ENCODE data around the gene LY6G6D. TPM values are rescaled to one million over a fixed set of nuclear protein-coding genes. Genes with fewer than 3 reads are reported as not detected.

LY6G6D gene
- total and polyA plus RNA-seq, 4 donors, result not detected

- no peak for TF ChIP-seq TAF1 (conservative IDR thresholded peaks at IDR 0.05)
- TF ChIP-seq, protein P1, sequence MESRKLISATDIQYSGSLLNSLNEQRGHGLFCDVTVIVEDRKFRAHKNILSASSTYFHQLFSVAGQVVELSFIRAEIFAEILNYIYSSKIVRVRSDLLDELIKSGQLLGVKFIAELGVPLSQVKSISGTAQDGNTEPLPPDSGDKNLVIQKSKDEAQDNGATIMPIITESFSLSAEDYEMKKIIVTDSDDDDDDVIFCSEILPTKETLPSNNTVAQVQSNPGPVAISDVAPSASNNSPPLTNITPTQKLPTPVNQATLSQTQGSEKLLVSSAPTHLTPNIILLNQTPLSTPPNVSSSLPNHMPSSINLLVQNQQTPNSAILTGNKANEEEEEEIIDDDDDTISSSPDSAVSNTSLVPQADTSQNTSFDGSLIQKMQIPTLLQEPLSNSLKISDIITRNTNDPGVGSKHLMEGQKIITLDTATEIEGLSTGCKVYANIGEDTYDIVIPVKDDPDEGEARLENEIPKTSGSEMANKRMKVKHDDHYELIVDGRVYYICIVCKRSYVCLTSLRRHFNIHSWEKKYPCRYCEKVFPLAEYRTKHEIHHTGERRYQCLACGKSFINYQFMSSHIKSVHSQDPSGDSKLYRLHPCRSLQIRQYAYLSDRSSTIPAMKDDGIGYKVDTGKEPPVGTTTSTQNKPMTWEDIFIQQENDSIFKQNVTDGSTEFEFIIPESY (IDR thresholded peaks at IDR 0.05), result no peak
- TF ChIP-seq SP1 (IDR thresholded peaks at IDR 0.05), result no peak
- TF ChIP-seq EGR1 (IDR thresholded peaks at IDR 0.05; ENCODE audit: low read depth in 2 of 2), result no peak
- TF ChIP-seq RAD21 (IDR thresholded peaks at IDR 0.05), result no peak
- TF ChIP-seq GABPA (IDR thresholded peaks at IDR 0.05 in 1 of 2, conservative IDR thresholded peaks at IDR 0.05 in 1 of 2), result no peak
- TF ChIP-seq YY1 (IDR thresholded peaks at IDR 0.05), result no peak
- TF ChIP-seq, protein P2, sequence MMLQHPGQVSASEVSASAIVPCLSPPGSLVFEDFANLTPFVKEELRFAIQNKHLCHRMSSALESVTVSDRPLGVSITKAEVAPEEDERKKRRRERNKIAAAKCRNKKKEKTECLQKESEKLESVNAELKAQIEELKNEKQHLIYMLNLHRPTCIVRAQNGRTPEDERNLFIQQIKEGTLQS (IDR thresholded peaks at IDR 0.05), result no peak
- no peak for TF ChIP-seq FOXA1 (IDR thresholded peaks at IDR 0.05)
- no peak for TF ChIP-seq HNF4A (conservative IDR thresholded peaks at IDR 0.05)
- no peak for TF ChIP-seq RXRA (IDR thresholded peaks at IDR 0.05)
- no peak for TF ChIP-seq MAX (IDR thresholded peaks at IDR 0.05)
- no peak for TF ChIP-seq JUND (IDR thresholded peaks at IDR 0.05)
- no peak for TF ChIP-seq HNF4G (IDR thresholded peaks at IDR 0.05)
- TF ChIP-seq, protein P3, sequence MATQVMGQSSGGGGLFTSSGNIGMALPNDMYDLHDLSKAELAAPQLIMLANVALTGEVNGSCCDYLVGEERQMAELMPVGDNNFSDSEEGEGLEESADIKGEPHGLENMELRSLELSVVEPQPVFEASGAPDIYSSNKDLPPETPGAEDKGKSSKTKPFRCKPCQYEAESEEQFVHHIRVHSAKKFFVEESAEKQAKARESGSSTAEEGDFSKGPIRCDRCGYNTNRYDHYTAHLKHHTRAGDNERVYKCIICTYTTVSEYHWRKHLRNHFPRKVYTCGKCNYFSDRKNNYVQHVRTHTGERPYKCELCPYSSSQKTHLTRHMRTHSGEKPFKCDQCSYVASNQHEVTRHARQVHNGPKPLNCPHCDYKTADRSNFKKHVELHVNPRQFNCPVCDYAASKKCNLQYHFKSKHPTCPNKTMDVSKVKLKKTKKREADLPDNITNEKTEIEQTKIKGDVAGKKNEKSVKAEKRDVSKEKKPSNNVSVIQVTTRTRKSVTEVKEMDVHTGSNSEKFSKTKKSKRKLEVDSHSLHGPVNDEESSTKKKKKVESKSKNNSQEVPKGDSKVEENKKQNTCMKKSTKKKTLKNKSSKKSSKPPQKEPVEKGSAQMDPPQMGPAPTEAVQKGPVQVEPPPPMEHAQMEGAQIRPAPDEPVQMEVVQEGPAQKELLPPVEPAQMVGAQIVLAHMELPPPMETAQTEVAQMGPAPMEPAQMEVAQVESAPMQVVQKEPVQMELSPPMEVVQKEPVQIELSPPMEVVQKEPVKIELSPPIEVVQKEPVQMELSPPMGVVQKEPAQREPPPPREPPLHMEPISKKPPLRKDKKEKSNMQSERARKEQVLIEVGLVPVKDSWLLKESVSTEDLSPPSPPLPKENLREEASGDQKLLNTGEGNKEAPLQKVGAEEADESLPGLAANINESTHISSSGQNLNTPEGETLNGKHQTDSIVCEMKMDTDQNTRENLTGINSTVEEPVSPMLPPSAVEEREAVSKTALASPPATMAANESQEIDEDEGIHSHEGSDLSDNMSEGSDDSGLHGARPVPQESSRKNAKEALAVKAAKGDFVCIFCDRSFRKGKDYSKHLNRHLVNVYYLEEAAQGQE (IDR thresholded peaks at IDR 0.05), result no peak
- no peak for TF ChIP-seq FOXA2 (IDR thresholded peaks at IDR 0.05)
- TF ChIP-seq NR2F2 (IDR thresholded peaks at IDR 0.05), result no peak
- TF ChIP-seq, protein P4, sequence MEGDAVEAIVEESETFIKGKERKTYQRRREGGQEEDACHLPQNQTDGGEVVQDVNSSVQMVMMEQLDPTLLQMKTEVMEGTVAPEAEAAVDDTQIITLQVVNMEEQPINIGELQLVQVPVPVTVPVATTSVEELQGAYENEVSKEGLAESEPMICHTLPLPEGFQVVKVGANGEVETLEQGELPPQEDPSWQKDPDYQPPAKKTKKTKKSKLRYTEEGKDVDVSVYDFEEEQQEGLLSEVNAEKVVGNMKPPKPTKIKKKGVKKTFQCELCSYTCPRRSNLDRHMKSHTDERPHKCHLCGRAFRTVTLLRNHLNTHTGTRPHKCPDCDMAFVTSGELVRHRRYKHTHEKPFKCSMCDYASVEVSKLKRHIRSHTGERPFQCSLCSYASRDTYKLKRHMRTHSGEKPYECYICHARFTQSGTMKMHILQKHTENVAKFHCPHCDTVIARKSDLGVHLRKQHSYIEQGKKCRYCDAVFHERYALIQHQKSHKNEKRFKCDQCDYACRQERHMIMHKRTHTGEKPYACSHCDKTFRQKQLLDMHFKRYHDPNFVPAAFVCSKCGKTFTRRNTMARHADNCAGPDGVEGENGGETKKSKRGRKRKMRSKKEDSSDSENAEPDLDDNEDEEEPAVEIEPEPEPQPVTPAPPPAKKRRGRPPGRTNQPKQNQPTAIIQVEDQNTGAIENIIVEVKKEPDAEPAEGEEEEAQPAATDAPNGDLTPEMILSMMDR (IDR thresholded peaks at IDR 0.05; ENCODE audit: low read depth, low read length, missing input control), result no peak
- H3K27ac ChIP-seq (ENCODE audit: low read depth in 1 of 2, low read length in 2 of 2), result no peak within 1 kb of the TSS
- no peak within 1 kb of the TSS for H3K9ac ChIP-seq (ENCODE audit: low read depth in 1 of 2, low read length in 2 of 2)
- H3K27me3 ChIP-seq (ENCODE audit: control insufficient read depth in 4 of 4, insufficient read depth in 4 of 4, low read length in 3 of 4), result no peaks in the 10 kb centered on the region
- WGBS, result 84% methylated on average over 4 of the region's 4 CpGs
- no peak for DNase-seq (ENCODE audit: low spot score)
- H3K9me3 ChIP-seq (ENCODE audit: control insufficient read depth in 4 of 4, low read length in 3 of 4), result no peaks in the 10 kb centered on the region
- H3K4me1 ChIP-seq (ENCODE audit: control insufficient read depth in 4 of 4, insufficient read depth in 4 of 4, low read length in 3 of 4), result no peaks in the 10 kb centered on the region
- H3K36me3 ChIP-seq (ENCODE audit: control insufficient read depth in 4 of 4, insufficient read depth in 3 of 4, low read depth in 1 of 4, low read length in 3 of 4), result no peaks in the 10 kb centered on the region
- no peak within 1 kb of the TSS for H3K4me3 ChIP-seq (ENCODE audit: low read depth in 1 of 3, low read length in 3 of 3)
Measured at GRCh38 chr6:31762356-31762755, 47.2 kb downstream of the LY6G6D start, which contains the start of gene SAPCD1. SAPCD1 (plus strand) TSS chr6:31762656; CDS start chr6:31763055, 399 bp downstream.
